ENCODE measurements around the gene EFCAB3.
"Not testable (repeated sequence)": the region's sequence is repeated elsewhere in the genome, so short reads cannot be mapped to it uniquely, and the experiment has no call there.

GRCh38 chr17:62441181-62441580 lies 60.8 kb downstream of the EFCAB3 start:
- TF ChIP-seq CTCF (IDR thresholded peaks at IDR 0.05; ENCODE audit: low read depth, low read length); MYC (IDR thresholded peaks at IDR 0.05; ENCODE audit: low read depth, low read length); POLR2A (IDR thresholded peaks at IDR 0.05; ENCODE audit: extremely low read depth, insufficient read length); MAX (IDR thresholded peaks at IDR 0.05; ENCODE audit: low read depth, low read length): not testable (repeated sequence)

Measured in NB4 (cell line).